ENCODE measurements around the gene DDX17. TPM values are rescaled to one million over a fixed set of nuclear protein-coding genes. Genes with fewer than 3 reads are reported as not detected.

The DDX17 gene
- total and polyA plus RNA-seq, 4 donors = 50.0 to 555 (median 366) TPM

GRCh38 chr22:38489142-38489541 lies 17.0 kb downstream of the DDX17 start:
- DNase-seq = no peak
- no peaks in the 10 kb centered on the region for H3K4me1 ChIP-seq (ENCODE audit: control insufficient read depth in 1 of 2, insufficient read depth in 2 of 2, low read length in 2 of 2)
- H3K27ac ChIP-seq (ENCODE audit: low read depth in 1 of 2, low read length in 2 of 2) = no peak overlapping the region
- H3K36me3 ChIP-seq (ENCODE audit: control insufficient read depth in 1 of 2, insufficient read depth in 2 of 2, low read length in 1 of 2) = peaks cover 12 to 13% of the 10 kb centered on the region in 2 donors
- intact Hi-C loops (cut with DNase I) = no loop called here
- 85 to 87% methylated on average over 17 of the region's 17 CpGs for WGBS, 2 donors
- H3K9me3 ChIP-seq (ENCODE audit: control insufficient read depth, low read length) = no peaks in the 10 kb centered on the region
- ATAC-seq (ENCODE audit: low FRiP score) = no peak
- H3K4me3 ChIP-seq (ENCODE audit: low read length in 2 of 2) = no peak overlapping the region
- no peaks in the 10 kb centered on the region for H3K27me3 ChIP-seq (ENCODE audit: control insufficient read depth in 1 of 2, insufficient read depth in 2 of 2, low read length in 1 of 2)

DNA sequence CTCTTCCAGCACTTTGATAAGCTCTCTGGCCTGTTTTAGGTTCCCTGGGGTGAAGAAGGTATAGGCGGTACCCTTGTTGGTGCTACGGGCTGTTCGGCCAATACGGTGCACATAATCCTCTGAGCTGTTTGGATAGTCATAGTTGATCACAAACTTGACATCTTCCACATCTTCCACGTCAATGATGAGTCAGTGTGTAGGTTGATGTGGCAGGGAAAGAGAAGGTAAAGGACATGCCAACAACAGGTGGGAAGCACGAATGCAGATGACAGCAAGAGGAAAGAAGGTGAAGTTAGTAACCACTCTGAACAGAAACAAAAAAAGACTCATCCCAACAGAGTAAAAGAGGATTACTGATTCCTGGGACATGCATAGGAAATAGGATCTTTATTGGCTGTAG lies 18.2 kb downstream of the DDX17 start:
- intact Hi-C loops (cut with DNase I) = no loop called here
- H3K36me3 ChIP-seq (ENCODE audit: control insufficient read depth in 1 of 2, insufficient read depth in 2 of 2, low read length in 1 of 2) = peaks cover 11 to 15% of the 10 kb centered on the region in 2 donors
- no peak overlapping the region for H3K4me3 ChIP-seq (ENCODE audit: low read length in 2 of 2)
- ATAC-seq (ENCODE audit: low FRiP score) = no peak
- H3K9me3 ChIP-seq (ENCODE audit: control insufficient read depth, low read length) = no peaks in the 10 kb centered on the region
- no peaks in the 10 kb centered on the region for H3K27me3 ChIP-seq (ENCODE audit: control insufficient read depth in 1 of 2, insufficient read depth in 2 of 2, low read length in 1 of 2)
- H3K27ac ChIP-seq (ENCODE audit: low read depth in 1 of 2, low read length in 2 of 2) = no peak overlapping the region
- DNase-seq = no peak
- 76 to 78% methylated on average over 6 of the region's 6 CpGs for WGBS, 2 donors
- no peaks in the 10 kb centered on the region for H3K4me1 ChIP-seq (ENCODE audit: control insufficient read depth in 1 of 2, insufficient read depth in 2 of 2, low read length in 2 of 2)

DNA sequence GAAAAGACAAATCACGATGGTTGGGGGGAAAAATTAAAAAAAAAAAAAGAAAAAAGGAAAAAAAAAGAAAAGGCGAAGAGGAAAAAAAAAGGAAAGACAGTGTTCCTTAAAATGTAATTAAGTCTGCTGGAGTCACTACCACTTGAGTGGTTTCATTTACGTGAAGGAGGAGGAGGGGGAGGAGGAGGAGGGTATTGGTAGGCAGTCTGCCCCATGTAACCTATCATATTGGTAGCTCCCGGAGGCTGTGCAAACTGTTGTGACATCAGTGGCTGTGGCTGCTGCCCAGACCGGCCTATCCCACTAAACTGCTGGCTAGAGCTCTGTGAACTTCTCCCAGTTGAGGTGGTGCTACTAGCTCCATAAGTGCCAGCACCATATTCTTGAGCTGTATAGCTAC lies 20.3 kb downstream of the DDX17 start:
- 40 to 49% methylated on average over 5 of the region's 5 CpGs for WGBS, 2 donors
- DNase-seq (no peak), ATAC-seq (ENCODE audit: low FRiP score) (peak; percentile 17)
- Histone ChIP-seq H3K4me1 (ENCODE audit: control insufficient read depth in 1 of 2, insufficient read depth in 2 of 2, low read length in 2 of 2) (no peaks in the 10 kb centered on the region), H3K36me3 (ENCODE audit: control insufficient read depth in 1 of 2, insufficient read depth in 2 of 2, low read length in 1 of 2) (peaks cover 16 to 19% of the 10 kb centered on the region in 2 donors), H3K9me3 (ENCODE audit: control insufficient read depth, low read length) (no peaks in the 10 kb centered on the region), H3K27ac (ENCODE audit: low read depth in 1 of 2, low read length in 2 of 2) (no peak overlapping the region), H3K4me3 (ENCODE audit: low read length in 2 of 2) (no peak overlapping the region), H3K27me3 (ENCODE audit: control insufficient read depth in 1 of 2, insufficient read depth in 2 of 2, low read length in 1 of 2) (no peaks in the 10 kb centered on the region)
- intact Hi-C loops (cut with DNase I) = no loop called here

DNA sequence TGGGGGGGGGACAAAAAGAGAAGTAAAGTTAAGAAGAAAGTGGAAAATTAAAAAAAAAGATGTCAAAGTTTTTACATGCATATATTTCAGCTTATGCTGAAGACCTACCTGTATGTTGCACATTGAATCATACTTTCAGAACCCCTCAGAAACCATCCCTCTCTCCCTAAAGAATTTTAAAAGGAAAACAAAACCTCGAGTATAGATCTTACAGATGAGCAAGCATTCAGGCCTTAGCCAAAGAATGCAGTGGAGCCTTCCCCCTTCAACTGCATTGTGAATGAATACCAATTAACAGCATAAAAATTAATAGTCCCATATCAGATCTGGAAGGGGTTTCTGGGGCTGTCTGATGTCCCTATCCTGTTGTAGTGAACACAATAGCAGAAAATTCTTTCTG lies 21.9 kb downstream of the DDX17 start:
- H3K36me3 ChIP-seq (ENCODE audit: control insufficient read depth in 1 of 2, insufficient read depth in 2 of 2, low read length in 1 of 2) = peaks cover 16 to 17% of the 10 kb centered on the region in 2 donors
- no peaks in the 10 kb centered on the region for H3K9me3 ChIP-seq (ENCODE audit: control insufficient read depth, low read length)
- H3K27ac ChIP-seq (ENCODE audit: low read depth in 1 of 2, low read length in 2 of 2) = no peak overlapping the region
- H3K27me3 ChIP-seq (ENCODE audit: control insufficient read depth in 1 of 2, insufficient read depth in 2 of 2, low read length in 1 of 2) = no peaks in the 10 kb centered on the region
- ATAC-seq (ENCODE audit: low FRiP score) = no peak
- no peak overlapping the region for H3K4me3 ChIP-seq (ENCODE audit: low read length in 2 of 2)
- 34 to 41% methylated on average over 1 of the region's 1 CpG for WGBS, 2 donors
- intact Hi-C loops (cut with DNase I) = no loop called here
- H3K4me1 ChIP-seq (ENCODE audit: control insufficient read depth in 1 of 2, insufficient read depth in 2 of 2, low read length in 2 of 2) = no peaks in the 10 kb centered on the region
- no peak for DNase-seq

GRCh38 chr22:38482662-38483308 lies 23.3 kb downstream of the DDX17 start:
- WGBS, 2 donors = 93 to 95% methylated on average over 6 of the region's 6 CpGs
- ATAC-seq (ENCODE audit: low FRiP score) (no peak), DNase-seq (no peak)
- Histone ChIP-seq H3K4me1 (ENCODE audit: control insufficient read depth in 1 of 2, insufficient read depth in 2 of 2, low read length in 2 of 2) (no peaks in the 10 kb centered on the region), H3K27ac (ENCODE audit: low read depth in 1 of 2, low read length in 2 of 2) (no peak overlapping the region), H3K36me3 (ENCODE audit: control insufficient read depth in 1 of 2, insufficient read depth in 2 of 2, low read length in 1 of 2) (peaks cover 13 to 14% of the 10 kb centered on the region in 2 donors), H3K9me3 (ENCODE audit: control insufficient read depth, low read length) (no peaks in the 10 kb centered on the region), H3K27me3 (ENCODE audit: control insufficient read depth in 1 of 2, insufficient read depth in 2 of 2, low read length in 1 of 2) (no peaks in the 10 kb centered on the region), H3K4me3 (ENCODE audit: low read length in 2 of 2) (no peak overlapping the region)
- intact Hi-C loops (cut with DNase I) = no loop called here

DNA sequence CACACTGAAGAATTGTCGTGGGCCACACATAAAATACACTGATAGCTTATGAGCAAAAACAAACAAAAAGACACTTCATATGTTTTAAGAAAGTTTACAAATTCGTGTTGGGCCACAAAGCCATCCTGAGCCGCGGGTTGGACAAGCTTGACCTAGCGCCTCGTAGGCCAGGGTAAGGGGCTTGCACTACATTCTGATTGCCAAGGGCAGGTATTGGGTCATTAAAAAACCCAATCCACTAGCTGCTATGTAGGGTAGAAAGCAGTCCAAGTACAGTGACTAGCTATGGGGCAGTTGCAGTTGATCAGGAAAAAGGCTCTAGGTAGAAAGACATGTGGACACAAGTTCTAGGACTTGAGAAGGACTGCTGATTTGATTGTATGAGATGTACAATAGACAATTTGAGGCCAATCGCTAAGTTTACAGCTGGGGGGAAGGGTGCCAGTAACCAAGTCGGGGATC lies 24.2 kb downstream of the DDX17 start:
- no peak overlapping the region for H3K4me3 ChIP-seq (ENCODE audit: low read length in 2 of 2)
- intact Hi-C loops (cut with DNase I) = no loop called here
- H3K4me1 ChIP-seq (ENCODE audit: control insufficient read depth in 1 of 2, insufficient read depth in 2 of 2, low read length in 2 of 2) = no peaks in the 10 kb centered on the region
- H3K27ac ChIP-seq (ENCODE audit: low read depth in 1 of 2, low read length in 2 of 2) = no peak overlapping the region
- H3K27me3 ChIP-seq (ENCODE audit: control insufficient read depth in 1 of 2, insufficient read depth in 2 of 2, low read length in 1 of 2) = no peaks in the 10 kb centered on the region
- no peak for ATAC-seq (ENCODE audit: low FRiP score)
- H3K9me3 ChIP-seq (ENCODE audit: control insufficient read depth, low read length) = no peaks in the 10 kb centered on the region
- 83 to 84% methylated on average over 8 of the region's 8 CpGs for WGBS, 2 donors
- peaks cover 13% of the 10 kb centered on the region in 2 donors for H3K36me3 ChIP-seq (ENCODE audit: control insufficient read depth in 1 of 2, insufficient read depth in 2 of 2, low read length in 1 of 2)
- no peak for DNase-seq

DNA sequence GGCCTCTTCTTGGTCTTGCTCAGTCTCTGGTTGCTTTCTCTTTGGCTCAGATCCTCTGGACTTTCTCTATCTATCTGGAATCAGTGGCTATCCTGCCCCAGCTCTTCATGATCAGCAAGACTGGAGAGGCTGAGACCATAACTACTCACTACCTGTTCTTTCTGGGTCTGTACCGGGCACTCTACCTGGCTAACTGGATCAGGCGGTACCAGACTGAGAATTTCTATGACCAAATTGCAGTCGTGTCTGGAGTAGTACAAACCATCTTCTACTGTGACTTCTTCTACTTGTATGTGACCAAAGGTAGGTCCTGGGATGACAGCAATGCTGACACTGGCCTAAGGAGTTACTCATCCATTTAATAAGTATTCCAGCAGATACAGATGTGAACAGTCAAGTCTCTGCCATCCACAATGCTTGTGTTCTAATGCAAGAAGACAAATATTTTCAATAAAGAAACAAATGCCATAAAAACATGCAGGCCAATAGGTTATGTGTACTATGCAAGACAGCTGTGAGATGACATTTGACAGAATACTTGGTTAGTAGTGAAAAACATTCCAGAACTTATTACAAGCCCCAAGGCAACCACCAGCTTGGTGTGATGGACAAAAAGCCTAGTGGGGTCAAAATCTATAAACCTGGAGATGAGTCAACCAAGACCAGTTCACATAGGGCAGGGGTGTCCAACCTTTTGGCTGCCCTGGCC lies 24.8 kb downstream of the DDX17 start:
- Histone ChIP-seq H3K4me3 (ENCODE audit: low read length in 2 of 2) (no peak overlapping the region), H3K4me1 (ENCODE audit: control insufficient read depth in 1 of 2, insufficient read depth in 2 of 2, low read length in 2 of 2) (no peaks in the 10 kb centered on the region), H3K36me3 (ENCODE audit: control insufficient read depth in 1 of 2, insufficient read depth in 2 of 2, low read length in 1 of 2) (peaks cover 13% of the 10 kb centered on the region in 2 donors), H3K9me3 (ENCODE audit: control insufficient read depth, low read length) (no peaks in the 10 kb centered on the region), H3K27me3 (ENCODE audit: control insufficient read depth in 1 of 2, insufficient read depth in 2 of 2, low read length in 1 of 2) (no peaks in the 10 kb centered on the region), H3K27ac (ENCODE audit: low read depth in 1 of 2, low read length in 2 of 2) (no peak overlapping the region)
- ATAC-seq (ENCODE audit: low FRiP score) = no peak
- DNase-seq = no peak
- WGBS, 2 donors = 87 to 88% methylated on average over 3 of the region's 3 CpGs
- intact Hi-C loops (cut with DNase I) = no loop called here

GRCh38 chr22:38479096-38479837 lies 26.8 kb downstream of the DDX17 start:
- Histone ChIP-seq H3K9me3 (ENCODE audit: control insufficient read depth, low read length) (no peaks in the 10 kb centered on the region), H3K4me3 (ENCODE audit: low read length in 2 of 2) (no peak overlapping the region), H3K27ac (ENCODE audit: low read depth in 1 of 2, low read length in 2 of 2) (no peak overlapping the region), H3K4me1 (ENCODE audit: control insufficient read depth in 1 of 2, insufficient read depth in 2 of 2, low read length in 2 of 2) (no peaks in the 10 kb centered on the region), H3K27me3 (ENCODE audit: control insufficient read depth in 1 of 2, insufficient read depth in 2 of 2, low read length in 1 of 2) (no peaks in the 10 kb centered on the region), H3K36me3 (ENCODE audit: control insufficient read depth in 1 of 2, insufficient read depth in 2 of 2, low read length in 1 of 2) (peaks cover 8 to 11% of the 10 kb centered on the region in 2 donors)
- DNase-seq = no peak
- WGBS, 2 donors = 78 to 83% methylated on average over 7 of the region's 7 CpGs
- ATAC-seq (ENCODE audit: low FRiP score) = no peak
- intact Hi-C loops (cut with DNase I) = no loop called here

All from aorta (tissue), 5 donors.